HG02642 (cell line): ENCODE data around the gene KLF11.
"Not testable (repeated sequence)": the region's sequence is repeated elsewhere in the genome, so short reads cannot be mapped to it uniquely, and the experiment has no call there.

Experiments used
- ATAC-seq: cut with Tn5 transposase; IDR thresholded peaks from one replicate; pipeline ENCODE4 v1.9.1; 2021; ENCODE audit warnings: mild to moderate bottlenecking; ENCODE audit not compliant: unreplicated experiment, poor library complexity

The KLF11 gene

DNA sequence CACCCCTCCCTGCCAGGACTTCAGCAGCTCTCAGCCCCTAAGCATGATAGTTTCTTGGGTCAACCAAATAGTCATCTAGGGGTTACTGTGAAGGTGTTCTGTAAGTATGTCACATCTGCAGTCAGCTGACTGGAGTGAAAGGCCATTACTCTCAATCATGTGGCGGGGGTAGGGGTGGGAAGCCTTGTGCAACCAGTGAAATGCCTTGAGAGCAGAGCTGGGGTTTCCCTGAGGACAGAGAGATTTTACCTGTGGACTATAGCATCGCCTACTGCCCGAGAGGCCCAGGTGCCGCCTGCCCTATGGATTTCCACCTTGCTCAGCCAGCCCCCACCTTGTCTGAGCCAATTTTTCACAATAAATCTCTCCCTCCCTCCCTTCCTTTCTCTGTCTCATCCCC, 20.9 kb upstream of the KLF11 start:
- no peak for ATAC-seq

GRCh38 chr2:10022966-10023662, 20.2 kb upstream of the KLF11 start:
- no peak for ATAC-seq

- no peak for ATAC-seq
These were observed 16.3 kb upstream of the KLF11 start for GRCh38 chr2:10026940-10027569.

DNA sequence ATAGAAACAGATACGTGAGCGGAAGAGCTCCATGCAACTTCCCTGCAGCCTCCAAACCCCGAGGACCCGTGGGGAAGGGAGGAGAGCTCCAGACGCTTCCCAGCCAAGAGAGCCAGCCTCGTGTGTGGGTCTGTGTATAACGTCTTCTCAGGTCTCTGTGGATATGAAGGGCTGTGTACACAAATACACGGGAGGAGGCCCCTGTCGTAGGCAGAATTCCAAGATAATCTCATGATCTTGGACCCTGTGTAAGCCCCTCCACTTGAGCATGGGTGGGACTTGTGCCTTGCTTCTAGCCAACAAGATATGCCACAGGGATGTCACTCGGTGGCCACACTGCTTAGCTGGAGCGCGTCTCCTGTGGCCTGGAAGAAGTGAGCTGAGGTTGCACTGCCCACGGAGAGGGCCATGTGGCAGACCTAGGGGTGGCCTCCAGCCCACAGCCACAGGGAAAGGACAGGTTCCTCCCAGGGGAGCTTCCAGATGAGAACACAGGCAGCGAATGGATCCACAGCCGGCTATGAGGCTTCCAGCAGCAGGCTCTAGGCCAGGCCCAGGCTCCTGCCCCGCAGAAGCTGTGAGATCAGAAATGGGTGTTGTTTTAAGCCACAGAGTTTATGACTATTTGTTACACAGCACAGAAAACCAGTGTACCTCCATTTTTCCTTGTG, 15.6 kb upstream of the KLF11 start:
- ATAC-seq: no peak

DNA sequence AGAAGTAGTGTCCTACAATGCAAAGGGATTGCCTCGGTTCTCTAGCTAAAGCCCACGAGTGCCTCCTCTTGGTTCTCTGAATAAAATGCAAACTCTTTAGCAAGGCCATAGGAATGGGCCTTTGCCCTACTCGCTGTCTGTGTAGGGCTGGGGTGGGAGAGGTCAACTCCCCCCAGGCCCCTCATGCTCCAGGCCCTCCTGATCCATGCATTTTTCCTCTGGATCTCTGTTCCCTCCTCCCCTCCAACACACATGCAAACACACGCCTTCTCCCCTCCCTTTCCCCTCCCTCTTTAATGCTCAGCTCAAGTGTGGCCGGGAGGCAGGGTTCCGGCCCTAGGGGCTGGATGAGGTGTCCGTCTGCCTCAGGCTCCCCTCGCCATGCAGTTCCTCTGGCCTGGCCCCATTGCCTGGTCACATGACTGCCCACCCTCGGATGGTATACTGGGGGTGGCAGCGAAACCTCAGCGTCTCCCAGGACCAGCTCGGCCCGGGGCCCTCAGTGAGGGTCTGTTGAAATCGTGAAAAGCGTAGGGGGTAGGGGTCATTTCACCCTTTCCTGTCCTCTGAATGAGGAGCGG, 14.9 kb upstream of the KLF11 start:
- ATAC-seq: no peak

GRCh38 chr2:10028988-10029874, 14.1 kb upstream of the KLF11 start:
- ATAC-seq: peak; percentile 69

GRCh38 chr2:10029875-10030223, 13.5 kb upstream of the KLF11 start:
- no peak for ATAC-seq

GRCh38 chr2:10030311-10030736, 13.0 kb upstream of the KLF11 start:
- no peak for ATAC-seq

GRCh38 chr2:10030798-10031197, 12.6 kb upstream of the KLF11 start:
- ATAC-seq: not testable (repeated sequence)

DNA sequence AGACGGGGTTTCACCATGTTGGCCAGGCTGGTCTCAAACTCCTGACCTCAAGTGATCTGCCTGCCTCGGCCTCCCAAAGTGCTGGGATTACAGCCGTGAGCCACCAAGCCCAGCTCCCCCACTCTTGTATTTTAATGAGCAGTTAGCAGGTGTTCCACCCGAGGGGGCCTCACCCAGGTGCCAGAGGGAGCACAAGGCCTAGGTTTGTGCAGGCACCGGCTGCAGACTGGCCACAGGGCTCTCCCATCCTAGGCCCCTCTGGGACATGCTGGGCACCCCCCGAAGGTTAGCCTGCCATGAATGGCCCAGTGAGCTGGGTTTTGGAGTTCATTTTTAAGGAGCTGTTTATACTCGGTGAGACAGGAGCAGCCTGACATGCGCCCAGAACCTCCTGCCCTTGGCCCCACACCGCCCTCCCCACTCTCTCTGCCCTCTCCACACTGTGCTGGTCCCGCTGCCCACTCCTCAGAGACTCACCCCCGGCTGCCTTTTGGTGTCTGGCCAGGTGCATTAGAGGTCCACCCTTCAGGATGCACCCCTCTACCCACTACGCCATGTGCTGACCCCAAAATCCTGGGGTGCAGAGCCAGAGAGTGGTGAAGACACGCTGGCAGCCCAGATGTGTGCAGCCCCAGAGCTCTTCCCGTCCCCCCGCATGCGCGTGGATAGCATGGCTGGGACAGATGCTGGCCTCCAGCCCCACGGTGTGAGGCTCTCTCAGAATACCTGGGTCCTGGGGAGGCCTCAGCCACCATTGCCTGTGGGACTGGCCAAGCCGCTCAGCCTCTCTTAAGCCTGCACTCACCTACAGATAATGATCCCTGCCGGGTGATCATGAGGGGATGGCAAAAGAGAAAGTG, 11.2 kb upstream of the KLF11 start:
- no peak for ATAC-seq

- ATAC-seq: no peak
These were observed 10.6 kb upstream of the KLF11 start for GRCh38 chr2:10032746-10033105.

- ATAC-seq: no peak
These were observed 9.9 kb upstream of the KLF11 start for GRCh38 chr2:10033251-10034006.

DNA sequence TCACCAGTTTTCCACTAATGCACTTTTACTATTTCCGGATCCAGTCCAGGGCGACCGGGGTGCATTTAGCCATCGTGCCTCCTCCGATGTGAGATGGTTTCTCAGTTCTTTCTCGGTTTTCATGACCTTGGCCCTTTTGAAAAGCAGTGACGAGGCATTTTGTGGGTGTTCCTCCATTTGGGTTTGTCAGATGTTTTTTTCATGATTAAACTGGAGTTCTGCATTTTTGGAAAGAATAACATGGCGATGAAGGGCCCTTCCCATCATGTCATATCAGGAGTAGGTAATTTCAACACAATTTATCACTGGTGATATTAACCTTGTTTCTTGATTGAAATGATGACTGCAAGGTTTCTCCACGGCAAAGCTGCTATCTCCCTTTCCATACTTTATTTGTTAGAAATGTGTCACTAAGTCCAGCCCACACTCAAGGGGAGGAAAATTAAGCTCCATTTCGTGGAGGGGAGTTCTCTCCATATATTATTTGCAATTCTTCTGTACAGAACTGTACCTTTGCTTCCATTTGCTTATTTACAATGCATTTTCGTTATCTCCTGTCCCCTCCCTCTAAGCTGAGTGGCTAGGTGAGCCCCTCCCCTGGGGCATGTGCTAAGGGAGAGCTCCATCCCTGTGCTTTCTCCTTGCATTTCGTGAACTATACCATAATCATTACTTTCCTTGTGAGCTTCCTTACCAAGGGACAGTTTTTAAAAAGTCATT, 8.9 kb upstream of the KLF11 start:
- ATAC-seq: no peak

- ATAC-seq: no peak
These were observed 8.3 kb upstream of the KLF11 start for GRCh38 chr2:10035053-10035422.

GRCh38 chr2:10035633-10036032, 7.7 kb upstream of the KLF11 start:
- no peak for ATAC-seq

- peak; percentile 44 for ATAC-seq
These were observed 7.1 kb upstream of the KLF11 start for GRCh38 chr2:10036095-10036884.

DNA sequence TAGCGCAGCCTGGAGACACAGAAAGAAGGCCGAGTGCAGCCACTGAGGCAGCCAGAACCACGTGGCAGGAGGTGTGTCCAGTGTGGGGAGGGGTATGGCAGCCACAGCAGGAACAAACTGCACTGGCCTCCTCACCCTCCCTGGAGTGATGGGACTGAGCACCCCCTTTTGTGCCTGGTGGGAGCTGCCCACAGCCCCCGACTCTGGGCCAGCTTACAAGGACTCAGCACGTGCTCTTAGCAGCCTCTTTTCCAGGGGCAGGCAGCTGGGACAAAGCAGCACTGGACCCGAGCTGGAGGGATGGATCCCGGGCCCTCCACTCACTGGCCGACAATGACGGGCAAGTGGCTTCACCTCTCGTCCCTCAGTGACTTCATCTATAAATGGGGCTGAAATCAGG, 5.2 kb upstream of the KLF11 start:
- ATAC-seq: no peak

DNA sequence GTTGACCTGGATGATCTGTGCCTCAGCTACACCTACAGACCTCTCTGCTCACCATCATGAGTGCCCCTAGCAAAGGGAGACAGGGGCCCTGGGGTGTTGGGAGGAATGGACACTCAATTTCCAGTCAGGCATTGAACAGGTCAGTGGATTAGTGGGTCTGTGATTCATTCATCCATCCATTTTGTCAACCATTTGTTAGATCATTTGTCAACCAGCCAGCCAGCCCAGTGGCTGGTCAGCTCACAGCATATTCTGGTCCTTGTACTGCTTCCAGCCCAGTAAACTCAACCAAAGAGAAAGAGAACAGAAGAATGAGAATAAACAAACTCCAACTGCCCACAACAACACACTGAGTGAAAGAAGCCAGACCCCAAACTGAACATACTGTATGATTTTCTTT, 4.6 kb upstream of the KLF11 start:
- ATAC-seq: no peak
